Stromal cell of bone marrow (primary cell): Measurements from ENCODE around the gene UBE2D4.
"Not testable (repeated sequence)": the region's sequence is repeated elsewhere in the genome, so short reads cannot be mapped to it uniquely, and the experiment has no call there.

ENCODE experiments used
- DNase-seq: peaks from one replicate; pipeline ENCODE4 v3.0.0-alpha.2; 2012; ENCODE audit warnings: low read depth

Gene UBE2D4

DNA sequence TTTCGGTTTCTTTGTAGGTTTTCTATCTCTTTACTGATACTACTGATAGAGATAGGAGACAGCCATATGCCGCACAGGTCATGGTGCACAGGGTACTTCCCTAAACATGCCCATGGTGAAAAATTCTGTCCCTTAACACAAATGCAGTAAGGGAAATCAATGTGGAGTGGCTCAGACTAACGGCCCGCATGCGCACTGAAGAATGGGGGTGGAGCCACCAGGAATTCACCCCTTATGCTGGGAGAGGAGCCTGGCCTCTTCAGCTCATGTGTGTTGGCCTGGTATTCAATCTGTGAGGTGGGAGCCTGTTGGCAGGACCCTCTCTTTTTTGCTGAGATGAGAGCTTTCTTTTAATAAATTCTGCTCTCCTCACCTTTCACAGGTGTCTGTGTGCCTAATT is 11.4 kb upstream of the UBE2D4 start:
- DNase-seq = no peak

DNA sequence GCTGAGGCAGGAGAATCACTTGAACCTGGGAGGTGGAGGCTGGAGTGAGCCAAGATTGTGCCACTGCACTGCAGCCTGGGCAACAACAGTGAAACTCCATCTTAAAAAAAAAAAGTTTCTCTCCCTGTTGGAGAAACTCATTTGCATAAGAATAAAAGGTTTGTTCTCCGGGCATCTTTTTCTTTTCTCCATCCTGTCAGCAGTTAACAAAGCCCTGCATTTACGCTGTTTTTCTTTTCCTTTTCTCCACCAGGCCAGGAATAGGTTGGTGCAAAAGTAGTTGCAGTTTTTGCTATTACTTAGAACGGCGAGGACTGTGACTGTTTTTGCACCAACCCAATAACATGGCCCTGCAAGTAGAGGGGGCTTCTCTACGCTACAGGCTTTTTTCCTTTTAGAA is 10.3 kb upstream of the UBE2D4 start:
- DNase-seq = no peak

DNA sequence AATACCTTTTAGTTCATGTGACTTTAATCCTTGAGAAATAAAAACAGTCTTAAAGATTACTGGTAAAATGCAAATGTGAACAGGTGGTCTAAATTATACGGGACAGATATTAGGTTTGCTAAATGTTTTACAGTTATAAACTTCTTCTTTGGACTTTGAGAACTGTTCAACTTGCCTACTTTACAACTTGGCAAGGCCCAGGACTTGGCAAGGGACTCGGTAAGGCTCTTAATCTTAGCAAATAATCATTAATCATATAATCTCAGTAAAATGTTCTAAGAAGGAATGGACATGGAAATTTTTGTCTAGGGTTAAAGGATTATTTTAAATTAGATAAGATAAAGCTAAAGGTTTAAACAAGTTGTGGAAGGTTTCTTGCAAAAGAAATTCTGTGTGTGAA is 4.8 kb upstream of the UBE2D4 start:
- no peak for DNase-seq

DNA sequence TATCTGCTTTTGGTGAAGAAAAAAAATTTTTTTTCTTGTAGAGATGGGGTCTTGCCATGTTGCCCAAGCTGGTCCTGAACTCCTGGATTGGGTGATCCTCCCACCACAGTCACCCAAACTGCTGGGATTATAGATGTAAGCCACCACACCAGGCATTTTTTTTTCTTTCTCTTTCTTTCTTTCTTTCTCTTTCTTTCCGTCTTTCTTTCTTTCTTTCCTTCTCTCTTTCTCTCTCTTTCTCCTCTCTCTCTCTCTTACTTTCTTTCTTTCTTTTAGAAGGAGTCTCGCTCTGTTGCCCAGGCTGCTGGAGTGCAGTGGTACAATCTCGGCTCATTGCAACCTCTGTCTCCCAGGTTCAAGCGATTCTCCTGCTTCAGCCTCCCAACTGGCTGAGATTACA is 3.5 kb upstream of the UBE2D4 start:
- no peak for DNase-seq

DNA sequence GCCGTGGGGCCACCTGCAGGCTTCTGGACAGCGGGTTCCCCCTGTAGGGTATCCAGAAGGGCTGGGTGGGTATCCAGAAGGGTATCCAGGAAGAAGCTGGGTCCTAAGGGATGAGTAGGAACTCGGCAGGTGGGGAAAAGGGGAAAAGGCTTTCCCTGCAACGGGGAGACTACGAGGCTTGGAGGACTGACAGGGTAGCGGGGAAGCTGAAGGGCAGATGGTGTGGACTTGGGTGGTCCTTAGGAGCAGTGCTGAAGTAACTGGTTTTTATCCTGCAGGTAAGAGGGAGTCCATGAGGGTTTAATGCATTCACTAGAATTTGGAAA is 525 bp downstream of the UBE2D4 start:
- no peak for DNase-seq

DNA sequence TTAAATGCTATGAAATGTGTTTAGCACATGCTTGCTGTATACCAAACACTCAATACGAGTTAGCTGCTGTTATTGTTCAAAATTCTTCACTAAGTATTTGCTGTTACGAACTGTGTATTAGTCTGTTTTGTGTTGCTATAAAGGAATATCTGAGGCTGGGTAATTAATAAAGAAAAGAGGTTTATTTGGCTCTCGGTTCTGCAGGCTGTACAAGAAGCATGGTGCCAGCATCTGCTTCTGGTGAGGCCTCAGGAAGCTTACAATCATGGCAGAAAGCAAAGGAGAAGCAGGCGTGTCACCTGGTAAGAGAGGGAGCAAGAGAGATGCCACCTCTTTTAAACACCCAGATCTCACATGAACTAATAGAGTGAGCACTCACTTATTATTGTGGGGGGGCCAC is 1.6 kb downstream of the UBE2D4 start:
- DNase-seq = no peak

DNA sequence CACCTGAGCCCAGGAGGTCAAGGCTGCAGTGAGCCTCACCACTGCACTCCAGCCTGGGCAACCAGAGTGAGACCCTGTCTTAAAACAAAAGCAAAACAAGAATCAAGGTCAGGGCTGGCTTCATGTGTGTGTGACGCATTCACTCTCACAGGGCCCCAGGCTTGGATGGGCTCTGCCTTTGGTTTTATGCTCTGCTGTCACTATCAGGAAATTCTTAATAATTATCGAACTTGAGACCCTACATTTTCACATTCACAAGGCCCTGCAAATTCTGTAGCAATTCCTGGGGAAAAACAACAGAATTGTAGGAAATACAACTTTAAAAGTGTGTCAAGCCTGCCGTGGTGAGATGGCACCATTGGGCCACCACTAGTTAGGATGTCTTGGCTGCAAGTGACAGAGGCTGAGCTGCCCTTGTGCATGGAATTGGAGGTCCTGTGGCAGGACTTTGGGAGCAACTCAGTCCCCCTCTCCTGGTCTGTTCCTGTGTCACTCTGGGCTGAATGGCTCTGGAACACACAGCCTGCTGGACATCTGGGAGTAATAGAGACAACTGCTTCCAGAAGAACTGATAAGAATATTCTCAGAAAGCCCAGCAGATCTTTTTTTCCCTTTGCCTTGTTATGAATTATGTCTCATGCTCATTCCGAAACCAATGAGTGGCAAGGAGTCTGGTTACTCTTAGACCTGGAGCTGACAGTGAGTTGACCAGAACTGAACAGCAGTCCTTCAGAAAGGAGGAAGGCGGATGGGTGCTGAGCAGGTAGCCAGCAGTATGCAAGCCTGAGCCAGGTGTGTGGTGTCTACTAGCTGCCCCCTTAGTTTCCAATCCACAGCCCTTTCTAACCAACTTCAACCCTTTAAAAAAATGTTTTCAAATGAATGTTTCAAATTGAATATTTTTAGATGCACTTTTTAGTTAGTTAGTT is 3.6 kb downstream of the UBE2D4 start:
- DNase-seq = no peak

DNA sequence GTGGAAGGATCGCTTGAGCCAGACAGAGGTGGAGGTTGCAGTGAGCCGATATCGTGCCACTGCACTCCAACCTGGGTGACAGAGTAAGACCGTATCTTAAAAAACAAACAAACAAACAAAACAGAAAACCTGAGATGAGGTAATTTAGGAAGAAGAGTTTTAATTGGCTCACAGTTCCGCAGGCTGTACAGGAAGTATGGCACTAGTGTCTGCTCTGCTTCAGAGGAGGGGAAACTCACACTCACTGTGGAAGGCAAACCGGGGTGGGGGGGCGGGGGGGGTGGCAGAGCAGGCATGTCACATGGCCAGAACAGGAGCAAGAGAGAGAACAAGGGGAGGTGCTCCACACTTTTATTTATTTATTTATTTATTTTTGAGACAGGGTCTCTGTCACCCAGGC is 5.1 kb downstream of the UBE2D4 start:
- DNase-seq = no peak

DNA sequence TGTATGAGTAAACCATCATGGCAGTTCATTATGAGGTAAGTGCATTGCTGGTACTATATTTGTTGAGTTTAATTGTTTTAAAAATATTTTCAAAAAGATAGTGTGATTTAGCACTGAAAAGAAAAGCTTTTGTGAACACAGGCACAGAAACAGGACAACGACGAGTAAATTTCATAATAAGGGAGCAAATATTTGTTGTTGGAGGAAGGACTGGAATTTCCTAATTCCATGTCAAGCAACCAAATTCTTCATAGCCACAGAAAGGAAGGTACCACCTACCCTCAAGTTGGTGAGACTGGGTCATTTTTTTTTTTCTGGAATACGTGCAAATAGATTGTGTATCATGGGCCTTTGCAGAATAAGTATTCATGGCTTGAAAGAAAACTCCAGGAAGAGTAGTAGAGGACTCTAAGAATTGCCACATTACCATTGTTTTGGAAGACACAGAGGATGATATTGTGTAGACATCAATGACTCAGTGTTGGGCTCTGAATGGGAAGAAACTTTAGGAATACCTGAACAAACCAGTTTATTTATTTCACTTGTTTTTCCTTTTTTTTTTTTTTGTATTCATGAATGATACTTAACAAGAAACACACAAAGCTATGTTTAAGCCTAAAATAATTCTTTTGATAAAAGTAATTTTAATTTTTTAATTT is 7.8 kb downstream of the UBE2D4 start:
- DNase-seq = no peak

DNA sequence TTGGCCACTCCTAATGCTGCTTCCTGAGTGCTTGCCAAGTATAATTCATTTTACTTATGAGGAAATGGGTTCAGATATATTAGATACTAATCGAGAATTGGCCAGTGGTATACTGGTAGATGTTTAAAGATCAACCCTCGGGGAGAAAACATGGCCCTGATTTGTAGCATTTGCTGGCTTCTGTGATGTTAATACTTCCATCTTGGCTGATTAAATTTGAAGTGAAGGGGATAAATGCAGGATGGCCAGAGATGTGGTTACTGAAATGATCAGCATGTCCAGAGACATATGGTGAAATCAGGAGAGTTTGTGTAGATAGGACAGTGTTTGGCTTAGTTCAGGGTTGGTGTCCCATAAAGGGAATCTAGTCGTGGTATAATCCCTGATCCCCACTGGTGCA is 11.2 kb downstream of the UBE2D4 start:
- DNase-seq = no peak

DNA sequence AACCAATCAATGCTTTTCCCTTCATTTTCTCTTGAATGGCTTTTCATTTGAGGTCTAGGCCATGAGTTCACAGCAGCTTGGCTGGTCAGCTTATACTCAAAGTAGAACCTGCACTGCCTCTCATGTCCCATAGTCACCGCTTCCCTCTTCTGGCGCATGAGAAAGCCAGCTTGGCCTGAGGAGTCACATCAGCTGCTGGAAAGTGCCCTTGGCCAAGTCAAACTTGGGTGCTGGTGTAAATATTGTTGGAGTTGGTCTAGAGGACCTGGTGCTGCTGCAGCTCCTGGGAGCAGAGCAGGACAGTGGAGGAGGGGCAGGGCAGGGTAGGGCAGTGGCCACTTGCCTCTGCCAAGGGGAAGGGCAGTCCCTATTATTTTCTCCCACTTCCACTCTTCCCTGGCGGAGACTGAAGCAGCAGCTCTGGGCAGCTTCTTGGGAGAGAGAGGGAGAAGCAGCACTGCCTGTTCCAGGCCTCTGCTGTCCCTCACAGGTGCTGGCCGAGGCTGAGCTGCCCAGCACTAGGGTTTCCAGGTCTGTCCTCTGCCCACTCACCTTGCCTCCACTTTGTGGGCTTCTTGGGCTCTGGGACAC is 12.8 kb downstream of the UBE2D4 start:
- DNase-seq = no peak

DNA sequence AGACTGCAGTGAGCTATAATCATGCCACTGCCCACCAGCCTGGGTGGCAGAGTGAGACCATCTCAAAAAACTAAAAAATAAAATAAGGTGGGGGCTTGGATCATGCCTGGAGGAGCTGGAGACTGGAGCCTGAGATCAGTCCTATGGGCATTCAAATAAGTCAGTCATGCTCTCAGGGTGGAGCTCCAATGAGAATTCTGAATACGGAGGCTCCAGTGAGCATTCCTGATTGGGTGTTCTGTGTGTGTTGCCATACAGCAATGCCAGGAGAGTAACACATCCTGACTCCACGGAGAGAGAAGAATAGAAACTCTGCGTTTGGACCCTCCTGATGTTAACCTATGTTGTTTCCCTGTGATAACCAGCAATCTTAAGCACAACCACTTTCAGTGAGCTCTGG is 16.0 kb downstream of the UBE2D4 start:
- DNase-seq = no peak

DNA sequence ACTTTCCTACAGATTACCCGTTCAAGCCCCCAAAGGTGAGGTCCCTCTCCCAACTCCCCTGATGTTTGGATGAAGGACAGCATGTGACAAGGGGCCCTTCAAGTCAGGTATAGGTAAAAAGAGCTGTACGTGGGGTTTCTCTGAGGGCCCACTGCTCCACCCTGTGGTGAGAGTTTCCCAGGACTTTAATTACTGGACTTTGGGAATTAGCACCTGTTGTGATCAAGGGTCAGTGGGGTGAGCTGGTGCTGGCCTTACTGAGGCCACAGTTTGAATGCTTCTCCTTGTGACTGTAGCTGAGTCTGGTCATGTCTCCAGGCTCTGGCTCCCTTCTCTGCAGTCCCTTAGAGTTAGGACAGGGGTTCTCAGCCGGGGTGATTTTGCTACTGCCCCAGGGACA is 16.8 kb downstream of the UBE2D4 start:
- DNase-seq = no peak

DNA sequence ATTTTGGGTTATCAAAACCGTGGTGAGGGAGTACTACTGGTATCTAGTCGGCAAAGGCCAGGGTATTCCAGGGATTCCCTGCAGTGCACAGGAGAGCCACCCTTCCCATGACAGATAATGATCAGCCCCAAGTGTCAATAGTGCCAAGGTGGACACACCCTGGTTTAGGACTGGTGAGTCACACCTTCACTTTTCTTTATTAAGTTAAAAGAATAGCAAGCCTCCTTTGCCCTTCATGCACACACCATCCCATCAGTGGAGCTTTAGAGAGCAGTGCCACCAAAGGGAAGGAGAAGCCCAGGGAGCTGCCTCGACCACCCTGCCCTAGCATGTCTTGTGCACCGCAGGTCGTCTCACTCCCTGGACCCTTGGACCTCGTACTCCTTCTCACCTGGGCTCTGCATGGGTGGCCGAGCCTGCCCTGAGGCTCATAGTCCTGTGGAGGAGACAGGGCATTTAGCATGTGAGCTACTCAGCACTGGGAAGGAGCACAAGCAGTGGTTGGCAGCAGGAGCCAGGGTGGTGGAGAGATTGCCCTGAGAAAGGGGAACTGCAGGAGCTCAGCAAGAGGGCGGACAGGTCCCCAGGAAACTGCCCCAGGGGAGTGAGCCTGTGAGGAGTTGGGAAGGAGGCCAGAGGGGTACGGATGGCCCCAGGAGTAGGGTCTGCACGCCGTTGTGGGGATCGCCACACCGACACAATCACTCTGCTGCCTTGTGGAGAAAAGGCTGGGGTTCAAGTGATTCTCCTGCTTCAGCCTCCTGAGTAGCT is 17.4 kb downstream of the UBE2D4 start:
- DNase-seq = no peak

DNA sequence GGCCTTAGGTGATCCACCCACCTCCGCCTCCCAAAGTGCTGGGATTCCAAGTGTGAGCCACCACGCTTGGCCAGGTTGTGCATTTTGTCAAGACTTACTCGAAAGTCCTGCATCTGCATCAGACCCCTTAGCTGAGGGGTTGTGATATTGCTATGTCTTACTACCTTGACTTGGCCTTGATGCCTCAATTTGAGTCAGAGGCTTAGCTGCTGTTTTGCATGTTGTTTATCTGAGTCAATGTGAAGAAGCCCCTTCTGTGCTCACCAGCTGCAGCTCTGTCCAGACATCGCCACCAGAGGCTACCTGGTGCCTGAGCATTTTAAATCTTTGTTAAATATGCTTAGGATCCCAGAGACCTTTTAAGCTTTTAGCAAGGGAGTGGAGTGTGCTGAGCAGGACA is 18.1 kb downstream of the UBE2D4 start:
- DNase-seq = no peak

DNA sequence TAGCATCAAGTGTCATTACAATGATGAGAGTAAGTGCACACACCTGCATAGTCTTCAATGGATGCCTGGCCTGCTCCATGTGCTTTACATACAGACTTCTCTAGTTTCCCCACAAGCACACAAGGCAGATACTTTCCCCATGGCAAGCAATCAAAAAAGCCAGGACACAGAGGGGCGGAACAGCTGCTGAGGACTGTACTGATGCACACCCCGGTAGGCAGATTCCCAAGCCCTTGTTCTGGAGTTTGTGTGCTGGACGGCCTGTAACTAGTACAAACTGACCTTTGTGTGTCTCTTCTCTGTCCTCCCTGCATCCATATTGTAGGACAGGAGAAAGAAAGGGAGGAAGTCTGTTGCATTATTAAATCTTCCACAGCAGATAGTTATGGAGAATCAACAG is 25.8 kb downstream of the UBE2D4 start:
- DNase-seq = no peak

DNA sequence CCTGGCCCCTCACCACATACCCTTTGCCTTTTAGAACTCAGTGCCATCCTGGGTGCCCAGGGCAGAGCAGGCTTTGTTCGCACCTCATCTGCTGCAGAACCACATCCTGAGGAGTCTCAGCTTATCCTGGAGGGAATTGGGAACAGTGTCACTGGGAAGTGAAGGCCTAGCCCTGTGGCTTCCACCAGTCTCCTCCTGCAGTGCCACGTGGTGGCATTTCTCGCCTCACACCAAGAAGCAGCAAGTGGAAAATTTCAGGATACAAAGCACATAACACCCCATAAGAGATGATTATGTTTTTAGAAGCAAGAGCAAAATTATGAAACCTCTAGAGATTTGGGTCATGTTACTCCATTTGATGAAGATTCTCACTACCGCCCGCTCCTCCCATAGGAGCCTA is 26.8 kb downstream of the UBE2D4 start:
- no peak for DNase-seq

DNA sequence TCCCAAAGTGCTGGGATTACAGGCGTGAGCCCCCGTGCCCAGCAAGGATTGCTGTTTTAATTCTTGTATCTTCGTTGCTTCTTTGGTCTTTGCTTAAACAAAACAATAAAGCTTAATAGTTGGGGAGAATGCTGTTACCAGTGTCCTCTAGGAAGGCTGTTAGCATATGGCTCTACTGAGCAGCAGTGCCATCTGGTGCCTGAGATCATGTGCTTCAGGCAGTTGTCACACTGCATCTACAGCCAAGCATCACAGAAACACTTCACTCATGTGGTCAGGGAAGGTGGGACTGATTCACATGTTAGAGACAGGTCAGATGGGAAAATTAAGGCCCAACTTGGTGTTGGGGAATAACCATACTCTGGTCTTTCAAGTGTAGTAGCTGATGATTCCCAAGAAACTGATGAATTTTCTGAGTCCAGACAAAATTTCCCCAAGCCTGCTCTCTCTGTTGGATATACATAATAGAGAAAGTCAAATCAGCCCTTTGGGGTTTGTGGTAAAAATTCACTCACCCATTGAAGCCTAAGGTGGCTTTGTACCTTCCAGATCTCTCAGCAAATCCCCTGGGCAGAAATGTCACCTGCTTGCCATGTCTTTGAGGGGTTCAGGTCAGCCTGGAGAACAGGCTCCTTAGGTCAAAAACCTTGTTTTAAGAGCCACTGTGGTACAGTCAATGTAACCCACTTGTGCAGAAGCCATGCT is 28.4 kb downstream of the UBE2D4 start:
- DNase-seq = peak; percentile 49

DNA sequence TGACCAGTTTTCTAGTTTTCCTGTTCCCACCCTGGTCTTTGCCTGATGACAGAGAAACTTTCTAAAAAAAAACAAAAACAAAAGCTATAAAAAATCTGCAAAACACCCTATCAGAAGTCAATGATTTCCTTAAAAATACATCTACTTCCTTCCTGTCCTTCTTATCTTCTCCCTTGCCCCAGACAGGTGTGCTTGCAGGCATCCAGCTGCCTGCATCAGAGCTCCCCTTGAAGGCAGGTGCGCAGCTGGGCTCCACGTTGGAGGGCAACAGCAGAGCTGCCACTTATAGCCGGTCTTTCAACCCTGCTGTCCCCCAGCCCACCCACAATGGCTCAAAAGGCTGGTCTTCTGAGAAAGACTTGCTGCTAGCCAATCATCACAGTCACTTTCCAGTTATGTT is 29.8 kb downstream of the UBE2D4 start:
- no peak for DNase-seq

DNA sequence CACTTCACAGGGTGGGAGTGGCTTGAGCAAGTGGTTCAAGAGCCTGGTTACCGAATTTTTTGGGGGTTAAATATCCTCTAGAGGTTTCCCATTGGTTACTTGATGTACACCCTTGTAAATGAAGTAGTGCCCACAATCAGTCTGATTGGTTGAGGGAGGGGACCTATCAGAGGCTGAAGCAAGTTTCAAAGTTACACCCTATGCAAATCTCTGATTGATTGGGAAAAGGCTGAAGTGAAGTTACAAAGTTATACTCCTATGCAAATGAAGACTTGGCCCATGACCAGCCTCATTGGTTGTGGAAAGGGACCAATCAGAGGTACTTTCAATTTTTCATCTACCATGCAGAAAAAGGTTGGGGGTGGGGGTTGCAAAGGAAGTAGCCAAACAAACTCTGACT is 34.7 kb downstream of the UBE2D4 start:
- no peak for DNase-seq

DNA sequence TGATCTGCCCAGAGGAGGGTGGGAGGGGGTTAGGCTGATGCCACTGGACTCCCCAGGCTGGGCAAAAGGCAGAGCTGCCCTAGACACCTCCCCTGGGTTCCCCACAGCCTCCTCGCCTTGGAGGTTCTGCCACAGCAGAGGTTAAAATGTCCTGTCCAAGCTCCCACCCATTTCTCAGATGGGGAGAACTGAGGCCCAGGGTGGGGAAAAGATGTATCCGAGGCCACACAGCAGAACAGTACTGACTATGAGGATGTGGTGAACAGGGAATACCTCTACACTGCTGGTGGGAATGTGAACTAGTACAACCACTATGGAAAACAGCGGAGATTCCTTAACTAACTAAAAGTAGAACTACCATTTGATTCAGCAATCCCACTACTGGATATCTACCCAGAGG is 40.2 kb downstream of the UBE2D4 start:
- DNase-seq = not testable (repeated sequence)
